Activated CD4-positive, alpha-beta T cell treated with anti-CD3 and anti-CD28 coated beads, Interleukin-2, amount 10 ng/mL, durations not matched to agents 7 days and 5 days (primary cell): Measurements from ENCODE around the gene PROX2. TPM values are rescaled to one million over a fixed set of nuclear protein-coding genes. Genes with fewer than 3 reads are reported as not detected.
A peak's percentile ranks its signal among the peaks of the same experiment; 100 is the strongest.

Source experiments
- CTCF ChIA-PET: fragments of 350-600 bp; sonication (Branson Sonifier 250); formaldehyde crosslinking; loops from one replicate; lab custom pipeline; 2021; ENCODE audit warnings: antibody characterized with exemption; lab: Charles Lee
- POLR2A ChIA-PET: fragments of 350-600 bp; sonication (Branson Sonifier 250); formaldehyde crosslinking; loops from one replicate; lab custom pipeline; 2021; ENCODE audit warnings: antibody characterized with exemption; lab: Charles Lee
- DNase-seq: peaks from one replicate; pipeline ENCODE4 v3.0.0-alpha.2; 2020
- H3K27ac Mint-ChIP-seq: one replicate; pipeline ENCODE4 v1.8.0; 2021; ENCODE audit warnings: mild to moderate bottlenecking, moderate library complexity, mixed read lengths
- H3K27me3 Mint-ChIP-seq: one replicate; pipeline ENCODE4 v1.8.0; 2021; ENCODE audit warnings: mixed read lengths
- H3K36me3 Mint-ChIP-seq: one replicate; pipeline ENCODE4 v1.8.0; 2021; ENCODE audit warnings: low read depth, mixed read lengths
- H3K4me1 Mint-ChIP-seq: one replicate; pipeline ENCODE4 v1.8.0; 2021; ENCODE audit warnings: mixed read lengths
- H3K4me3 Mint-ChIP-seq: one replicate; pipeline ENCODE4 v1.8.0; 2021; ENCODE audit warnings: mild to moderate bottlenecking, moderate library complexity, mixed read lengths
- H3K9me3 Mint-ChIP-seq: one replicate; pipeline ENCODE4 v1.8.0; 2021; ENCODE audit warnings: mixed read lengths
- total RNA-seq, 2 experiments: library from RNA; stranded (reverse); gene quantifications; one replicate each; pipeline ENCODE4 v1.2.3, GENCODE V29; 2021

Gene PROX2
- total RNA-seq, 2 experiments from 2014 or later = not detected

GRCh38 chr14:74915426-74915825, 39.5 kb upstream of the PROX2 start:
- CTCF ChIA-PET = interaction anchor here (0.6 kb wide), 1 partner anchor 110 kb away, joined by 4 read pairs; no protein-coding TSS in a partner anchor
- no peaks in the 10 kb centered on the region for H3K27me3 Mint-ChIP-seq
- H3K4me1 Mint-ChIP-seq = no peaks in the 10 kb centered on the region
- H3K9me3 Mint-ChIP-seq = no peaks in the 10 kb centered on the region
- DNase-seq = no peak
- POLR2A ChIA-PET = no interaction called here
- H3K36me3 Mint-ChIP-seq = no peaks in the 10 kb centered on the region
- H3K27ac Mint-ChIP-seq = no peak overlapping the region
- no peak overlapping the region for H3K4me3 Mint-ChIP-seq

GRCh38 chr14:74913986-74914573, 38.1 kb upstream of the PROX2 start:
- no peaks in the 10 kb centered on the region for H3K27me3 Mint-ChIP-seq
- ChIA-PET POLR2A (no interaction called here), CTCF (no interaction called here)
- H3K4me1 Mint-ChIP-seq = no peaks in the 10 kb centered on the region
- peak; percentile 32 for DNase-seq
- no peaks in the 10 kb centered on the region for H3K9me3 Mint-ChIP-seq
- H3K4me3 Mint-ChIP-seq = no peak overlapping the region
- no peak overlapping the region for H3K27ac Mint-ChIP-seq
- H3K36me3 Mint-ChIP-seq = no peaks in the 10 kb centered on the region

DNA sequence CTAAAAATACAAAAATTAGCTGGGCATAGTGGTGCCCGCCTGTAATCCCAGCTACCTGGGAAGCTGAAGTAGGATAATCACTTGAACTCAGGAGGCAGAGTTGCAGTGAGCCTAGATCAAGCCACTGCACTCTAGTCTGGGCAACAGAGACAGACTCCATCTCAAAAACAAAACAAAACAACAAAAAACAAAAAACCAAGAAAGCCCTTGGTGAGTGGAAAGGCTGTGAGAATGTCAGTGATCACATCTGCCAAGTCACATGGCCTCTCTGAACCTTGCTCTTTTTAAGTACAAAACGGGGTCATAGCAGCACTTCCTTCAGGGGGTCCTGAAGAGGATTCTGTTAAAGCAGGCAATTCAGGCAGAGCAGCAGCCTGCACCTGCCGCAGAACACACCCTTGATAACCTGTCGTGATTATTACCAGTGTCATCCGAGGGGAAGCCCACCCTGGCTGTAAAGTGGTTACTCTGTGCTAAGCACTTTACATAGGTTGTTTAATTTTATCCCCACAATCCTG, 37.5 kb upstream of the PROX2 start:
- no peaks in the 10 kb centered on the region for H3K36me3 Mint-ChIP-seq

DNA sequence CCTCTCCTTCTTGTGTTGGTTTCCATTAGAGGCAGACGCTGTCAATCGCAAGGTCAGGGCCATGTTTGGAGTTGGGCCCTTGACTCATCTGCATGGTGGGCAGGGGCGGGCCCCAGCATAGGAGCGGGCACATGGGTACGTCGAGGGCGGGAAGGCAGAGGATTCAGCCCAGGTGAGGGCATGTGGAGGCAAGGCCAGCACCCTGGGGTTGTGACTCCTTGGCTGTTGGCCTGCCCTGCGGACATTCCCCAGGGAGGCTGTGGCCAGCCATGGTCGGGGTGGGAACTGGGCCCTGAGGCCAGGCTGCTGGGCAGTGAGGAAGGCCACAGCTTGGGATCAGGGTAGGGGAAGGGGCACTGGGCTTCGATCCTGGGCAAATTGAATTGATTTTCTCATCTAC, 36.9 kb upstream of the PROX2 start:
- DNase-seq = no peak
- H3K36me3 Mint-ChIP-seq = no peaks in the 10 kb centered on the region
- H3K27ac Mint-ChIP-seq = peak overlapping the region; percentile 25
- H3K4me3 Mint-ChIP-seq = no peak overlapping the region
- CTCF ChIA-PET = interaction anchor here (0.9 to 1.5 kb wide), 3 partner anchors 8 to 175 kb away, joined by 3 to 4 read pairs (median 3); no protein-coding TSS in a partner anchor
- POLR2A ChIA-PET = no interaction called here
- no peaks in the 10 kb centered on the region for H3K9me3 Mint-ChIP-seq
- H3K4me1 Mint-ChIP-seq = no peaks in the 10 kb centered on the region
- H3K27me3 Mint-ChIP-seq = no peaks in the 10 kb centered on the region

More for the DNA sequence above, 37.5 kb upstream of the PROX2 start:
- POLR2A ChIA-PET = no interaction called here
- no peak for DNase-seq
- CTCF ChIA-PET = interaction anchor here (1.0 to 1.5 kb wide), 2 partner anchors 10 to 175 kb away, joined by 3 to 4 read pairs; no protein-coding TSS in a partner anchor
- Mint-ChIP-seq H3K9me3 (no peaks in the 10 kb centered on the region), H3K4me3 (no peak overlapping the region), H3K27ac (no peak overlapping the region), H3K27me3 (no peaks in the 10 kb centered on the region), H3K4me1 (no peaks in the 10 kb centered on the region)

DNA sequence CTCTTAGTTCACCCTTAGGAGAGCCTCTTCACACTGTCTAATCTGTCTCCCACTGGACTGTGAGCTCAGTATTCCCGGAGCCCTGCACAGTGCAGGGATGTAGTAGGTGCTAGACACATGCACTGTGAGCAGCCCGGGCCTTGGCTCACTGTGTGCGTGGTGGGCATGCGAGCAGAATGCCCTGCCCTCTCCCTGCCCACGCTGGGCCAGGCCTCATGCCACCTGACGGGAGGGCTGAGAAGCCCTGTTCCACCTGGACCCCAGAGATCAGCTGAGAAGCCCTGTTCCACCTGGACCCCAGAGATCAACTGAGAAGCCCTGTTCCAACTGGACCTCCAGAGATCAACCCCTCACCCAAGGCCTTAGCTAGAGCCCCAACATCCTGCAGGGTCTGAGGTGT, 36.2 kb upstream of the PROX2 start:
- ChIA-PET POLR2A (no interaction called here), CTCF (interaction anchor here (0.9 to 1.5 kb wide), 3 partner anchors 9 to 176 kb away, joined by 3 to 4 read pairs (median 3); no protein-coding TSS in a partner anchor)
- DNase-seq = no peak
- H3K27me3 Mint-ChIP-seq = no peaks in the 10 kb centered on the region
- H3K4me1 Mint-ChIP-seq = peaks cover 2% of the 10 kb centered on the region
- no peak overlapping the region for H3K27ac Mint-ChIP-seq
- no peaks in the 10 kb centered on the region for H3K9me3 Mint-ChIP-seq
- H3K36me3 Mint-ChIP-seq = no peaks in the 10 kb centered on the region
- H3K4me3 Mint-ChIP-seq = no peak overlapping the region

- ChIA-PET CTCF (no interaction called here), POLR2A (no interaction called here)
- Mint-ChIP-seq H3K4me3 (no peak overlapping the region), H3K27me3 (no peaks in the 10 kb centered on the region), H3K4me1 (peaks cover 3% of the 10 kb centered on the region), H3K27ac (no peak overlapping the region), H3K9me3 (no peaks in the 10 kb centered on the region), H3K36me3 (no peaks in the 10 kb centered on the region)
- DNase-seq = no peak
Measured at GRCh38 chr14:74911704-74912103, 35.8 kb upstream of the PROX2 start.

DNA sequence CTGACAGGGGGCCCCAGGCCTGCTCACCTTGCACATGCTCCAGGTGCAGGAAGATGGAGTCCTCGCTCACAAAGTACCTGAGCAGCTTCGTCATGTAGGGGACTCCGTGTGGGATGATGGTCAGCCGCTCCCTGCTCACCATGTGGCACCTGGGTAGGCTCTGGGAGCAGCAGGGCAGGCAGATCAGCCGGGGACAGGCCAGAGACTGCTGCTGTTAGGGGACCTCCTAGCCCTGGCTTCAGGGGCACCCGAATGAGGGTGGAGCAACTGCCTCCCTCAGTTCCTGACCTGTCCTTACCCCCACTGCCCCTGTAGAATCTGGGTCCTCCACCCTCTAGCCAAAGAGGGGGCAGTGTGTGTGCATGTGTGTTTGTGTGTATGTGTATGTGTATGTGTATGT, 35.3 kb upstream of the PROX2 start:
- H3K27ac Mint-ChIP-seq = no peak overlapping the region
- no peak overlapping the region for H3K4me3 Mint-ChIP-seq
- CTCF ChIA-PET = no interaction called here
- POLR2A ChIA-PET = no interaction called here
- DNase-seq = no peak
- no peaks in the 10 kb centered on the region for H3K27me3 Mint-ChIP-seq
- H3K36me3 Mint-ChIP-seq = no peaks in the 10 kb centered on the region
- no peaks in the 10 kb centered on the region for H3K9me3 Mint-ChIP-seq
- H3K4me1 Mint-ChIP-seq = peaks cover 3% of the 10 kb centered on the region

DNA sequence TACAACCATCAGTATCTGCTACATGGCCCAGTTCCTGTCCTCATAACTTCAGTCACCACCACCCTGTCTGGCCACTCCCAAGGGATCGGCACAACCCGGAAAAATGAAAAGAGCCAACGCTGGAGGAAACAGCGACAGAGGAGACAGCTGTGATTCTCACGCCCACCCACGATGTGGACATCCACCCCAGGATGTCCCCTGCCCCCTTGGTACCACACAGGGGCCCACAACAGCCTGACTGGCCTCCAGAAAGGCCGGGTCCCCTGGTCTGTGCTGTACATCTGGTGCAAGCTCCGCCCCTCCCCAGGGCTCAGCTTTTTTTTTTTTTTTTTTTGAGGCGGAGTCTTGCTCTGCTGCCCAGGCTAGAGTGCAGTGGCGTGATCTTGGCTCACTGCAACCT, 34.6 kb upstream of the PROX2 start:
- Mint-ChIP-seq H3K27ac (no peak overlapping the region), H3K27me3 (no peaks in the 10 kb centered on the region), H3K4me1 (peaks cover 6% of the 10 kb centered on the region), H3K36me3 (peaks cover 3% of the 10 kb centered on the region), H3K9me3 (no peaks in the 10 kb centered on the region), H3K4me3 (no peak overlapping the region)
- ChIA-PET POLR2A (no interaction called here), CTCF (no interaction called here)
- DNase-seq = no peak

DNA sequence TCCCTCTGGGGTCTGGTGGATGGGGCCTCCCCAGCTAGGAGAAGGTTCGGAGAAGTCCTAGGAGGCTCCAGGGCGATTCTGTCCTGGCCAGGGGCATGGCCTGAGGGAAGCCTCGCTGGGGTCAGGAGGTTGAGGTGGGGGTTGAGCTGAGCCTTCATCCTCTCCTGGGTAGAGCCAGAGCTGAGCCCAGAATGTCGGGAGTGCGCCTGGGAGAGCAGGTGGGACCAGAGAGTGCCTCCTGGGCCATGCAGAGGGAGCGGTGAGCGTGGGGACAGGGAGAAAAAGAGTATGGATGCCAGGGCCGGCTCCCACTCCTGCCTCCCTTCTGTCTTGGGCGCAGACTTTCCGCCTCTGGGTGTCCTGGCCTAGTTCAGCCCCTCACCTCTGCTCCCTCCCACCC, 34.0 kb upstream of the PROX2 start:
- Mint-ChIP-seq H3K9me3 (no peaks in the 10 kb centered on the region), H3K4me3 (no peak overlapping the region)
- POLR2A ChIA-PET = no interaction called here

GRCh38 chr14:74909501-74909900, 33.6 kb upstream of the PROX2 start:
- Mint-ChIP-seq H3K4me3 (no peak overlapping the region), H3K27ac (no peak overlapping the region), H3K9me3 (no peaks in the 10 kb centered on the region), H3K36me3 (peaks cover 9% of the 10 kb centered on the region), H3K4me1 (peaks cover 9% of the 10 kb centered on the region), H3K27me3 (no peaks in the 10 kb centered on the region)
- POLR2A ChIA-PET = no interaction called here
- no peak for DNase-seq
- CTCF ChIA-PET = interaction anchor here (6.1 kb wide), 1 partner anchor 51 kb away, joined by 138 read pairs; no protein-coding TSS in a partner anchor

More for the DNA sequence above, 34.0 kb upstream of the PROX2 start:
- Mint-ChIP-seq H3K36me3 (peaks cover 5% of the 10 kb centered on the region), H3K27ac (no peak overlapping the region), H3K27me3 (no peaks in the 10 kb centered on the region), H3K4me1 (peaks cover 7% of the 10 kb centered on the region)
- CTCF ChIA-PET = interaction anchor here (6.1 kb wide), 1 partner anchor 51 kb away, joined by 138 read pairs; no protein-coding TSS in a partner anchor
- DNase-seq = no peak

- Mint-ChIP-seq H3K9me3 (no peaks in the 10 kb centered on the region), H3K4me1 (peaks cover 9% of the 10 kb centered on the region), H3K27ac (no peak overlapping the region), H3K27me3 (no peaks in the 10 kb centered on the region), H3K36me3 (peaks cover 12% of the 10 kb centered on the region), H3K4me3 (no peak overlapping the region)
- ChIA-PET CTCF (interaction anchor here (1.2 to 6.1 kb wide), 2 partner anchors 16 to 50 kb away, joined by 3 to 138 read pairs; no protein-coding TSS in a partner anchor), POLR2A (no interaction called here)
- no peak for DNase-seq
Measured at GRCh38 chr14:74908861-74909341, 33.0 kb upstream of the PROX2 start.

DNA sequence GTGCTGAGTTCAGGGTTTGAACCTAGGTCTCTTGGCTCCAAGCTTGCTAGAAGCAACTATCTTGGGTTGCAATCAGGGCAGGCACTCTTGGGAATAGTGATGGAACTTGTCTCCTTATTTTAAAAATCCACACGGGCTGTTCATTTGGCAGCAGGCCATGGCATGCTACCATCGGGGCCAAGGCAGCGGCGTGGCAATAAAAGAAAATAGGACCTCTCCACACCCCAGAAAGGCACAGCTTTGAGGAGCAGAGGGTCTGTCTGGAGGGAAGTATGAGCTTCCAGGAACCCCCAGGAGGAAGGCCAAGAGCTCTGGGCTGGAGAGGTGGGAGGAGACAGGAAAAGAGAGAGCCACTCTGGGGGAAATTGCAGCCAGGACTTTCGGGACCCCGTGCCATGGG, 31.8 kb upstream of the PROX2 start:
- H3K27ac Mint-ChIP-seq = peak overlapping the region; percentile 64
- ChIA-PET POLR2A (no interaction called here), CTCF (interaction anchor here (0.7 to 6.1 kb wide), 6 partner anchors 9 to 157 kb away, joined by 3 to 138 read pairs (median 3); partner anchors contain the start of genes ACYP1 and RPS6KL1)
- H3K4me3 Mint-ChIP-seq = no peak overlapping the region
- peaks cover 18% of the 10 kb centered on the region for H3K36me3 Mint-ChIP-seq
- H3K4me1 Mint-ChIP-seq = peaks cover 9% of the 10 kb centered on the region
- no peak for DNase-seq
- H3K27me3 Mint-ChIP-seq = no peaks in the 10 kb centered on the region
- H3K9me3 Mint-ChIP-seq = no peaks in the 10 kb centered on the region

DNA sequence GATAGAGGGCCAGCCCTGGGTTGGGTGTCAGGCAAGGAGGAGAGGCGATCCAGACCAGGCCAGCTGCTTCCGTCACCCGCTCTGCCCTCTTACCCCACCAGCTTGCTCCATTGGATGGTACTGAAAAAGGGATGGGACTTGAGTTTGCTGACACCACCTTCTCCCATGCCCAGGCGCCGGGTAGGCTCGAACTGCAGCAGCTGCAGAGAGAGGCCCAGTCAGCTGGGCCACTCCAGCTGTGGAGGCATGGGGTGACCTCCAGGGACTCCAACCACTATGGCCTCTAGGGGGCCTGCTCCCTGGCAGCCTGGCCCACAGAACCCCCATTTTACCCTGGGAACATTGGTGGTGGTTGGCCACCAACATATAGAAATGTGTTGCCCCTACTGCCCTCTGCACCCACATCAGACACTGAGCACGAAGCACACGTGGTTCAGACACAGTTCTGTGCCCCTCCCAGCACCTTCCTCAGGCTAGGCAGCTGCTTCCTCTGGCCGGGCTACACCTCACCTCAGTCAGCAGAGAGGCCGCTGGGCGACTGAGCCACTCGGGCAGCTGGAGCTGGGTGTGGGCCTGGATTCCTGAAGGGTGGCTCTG, 31.1 kb upstream of the PROX2 start:
- peaks cover 24% of the 10 kb centered on the region for H3K36me3 Mint-ChIP-seq
- no peaks in the 10 kb centered on the region for H3K27me3 Mint-ChIP-seq
- H3K9me3 Mint-ChIP-seq = no peaks in the 10 kb centered on the region
- CTCF ChIA-PET = interaction anchor here (0.5 to 6.1 kb wide), 8 partner anchors 10 to 1572 kb away, joined by 3 to 138 read pairs (median 6); partner anchors contain the start of genes ACYP1 and RPS6KL1
- POLR2A ChIA-PET = no interaction called here
- DNase-seq = no peak
- no peak overlapping the region for H3K4me3 Mint-ChIP-seq
- H3K4me1 Mint-ChIP-seq = peaks cover 9% of the 10 kb centered on the region
- H3K27ac Mint-ChIP-seq = peak overlapping the region; percentile 61
